DMS114 treated with DMSO at 0.1 percent for 48 hours (cell line): Measurements from ENCODE around the gene FGF4.
A peak's percentile ranks its signal among the peaks of the same experiment; 100 is the strongest.

Experiments
- DNase-seq: peaks from one replicate; lab custom pipeline; 2025; ENCODE audit not compliant: unreplicated experiment; lab: John Stamatoyannopoulos, UW

Gene FGF4

GRCh38 chr11:69775163-69775755 lies at the start of gene FGF4:
Gene FGF4, minus strand, starts transcription at chr11:69775341. Its CDS starts 257 bp downstream, at chr11:69775084.
- DNase-seq, result no peak

- DNase-seq, result no peak
Observed at GRCh38 chr11:69823641-69824265, 48.6 kb upstream of the FGF4 start.

- DNase-seq, result no peak
Observed at GRCh38 chr11:69822676-69823494, 47.7 kb upstream of the FGF4 start.

GRCh38 chr11:69821511-69822040 lies 46.4 kb upstream of the FGF4 start:
- no peak for DNase-seq

GRCh38 chr11:69820441-69820840 lies 45.3 kb upstream of the FGF4 start:
- DNase-seq, result no peak

GRCh38 chr11:69819541-69820070 lies 44.5 kb upstream of the FGF4 start:
- no peak for DNase-seq

GRCh38 chr11:69818603-69819441 lies 43.7 kb upstream of the FGF4 start, which contains the start of gene FGF3:
Gene FGF3, minus strand, starts transcription at chr11:69819416. Its CDS starts 483 bp downstream, at chr11:69818933.
- no peak for DNase-seq

- DNase-seq, result no peak
Observed at GRCh38 chr11:69818231-69818602, 43.1 kb upstream of the FGF4 start.

GRCh38 chr11:69817265-69818230 lies 42.4 kb upstream of the FGF4 start:
- DNase-seq, result peak; percentile 89

- no peak for DNase-seq
Observed at GRCh38 chr11:69816671-69817070, 41.5 kb upstream of the FGF4 start.

GRCh38 chr11:69815973-69816372 lies 40.8 kb upstream of the FGF4 start:
- DNase-seq, result no peak

GRCh38 chr11:69814902-69815301 lies 39.8 kb upstream of the FGF4 start:
- no peak for DNase-seq

- no peak for DNase-seq
Observed at GRCh38 chr11:69814411-69814810, 39.3 kb upstream of the FGF4 start.

- no peak for DNase-seq
Observed at GRCh38 chr11:69813839-69814238, 38.7 kb upstream of the FGF4 start.

GRCh38 chr11:69812946-69813345 lies 37.8 kb upstream of the FGF4 start:
- DNase-seq, result no peak

GRCh38 chr11:69812256-69812655 lies 37.1 kb upstream of the FGF4 start:
- no peak for DNase-seq

GRCh38 chr11:69811431-69811830 lies 36.3 kb upstream of the FGF4 start:
- DNase-seq, result no peak

GRCh38 chr11:69810289-69811118 lies 35.4 kb upstream of the FGF4 start:
- DNase-seq, result no peak

- no peak for DNase-seq
Observed at GRCh38 chr11:69808667-69809086, 33.5 kb upstream of the FGF4 start.
